GM13976 (cell line): Measurements from ENCODE around the gene GGTA1.

Experiments used
- DNase-seq: peaks from one replicate; pipeline ENCODE4 v3.0.0; 2012; ENCODE audit warnings: low spot score
- CTCF ChIP-seq: IDR thresholded peaks from 2 replicates; pipeline ENCODE4 v1.5.1; 2012; ENCODE audit warnings: borderline replicate concordance, mild to moderate bottlenecking; ENCODE audit not compliant: insufficient read depth; ENCODE audit errors: extremely low read depth, missing control alignments, control extremely low read depth
- in situ Hi-C: fragments of 300-500 bp; cut with MboI; formaldehyde crosslinking; loops from one replicate; pipeline ENCODE4 v1.12.0; 2022; ENCODE audit warnings: low sequenced_read_pairs, mixed read lengths, inconsistent platforms; ENCODE audit not compliant: unreplicated experiment

GGTA1 gene

GRCh38 chr9:121427899-121428298 lies 71.7 kb downstream of the GGTA1 start:
- TF ChIP-seq CTCF = no peak
- no peak for DNase-seq
- in situ Hi-C loops = no loop called here

DNA sequence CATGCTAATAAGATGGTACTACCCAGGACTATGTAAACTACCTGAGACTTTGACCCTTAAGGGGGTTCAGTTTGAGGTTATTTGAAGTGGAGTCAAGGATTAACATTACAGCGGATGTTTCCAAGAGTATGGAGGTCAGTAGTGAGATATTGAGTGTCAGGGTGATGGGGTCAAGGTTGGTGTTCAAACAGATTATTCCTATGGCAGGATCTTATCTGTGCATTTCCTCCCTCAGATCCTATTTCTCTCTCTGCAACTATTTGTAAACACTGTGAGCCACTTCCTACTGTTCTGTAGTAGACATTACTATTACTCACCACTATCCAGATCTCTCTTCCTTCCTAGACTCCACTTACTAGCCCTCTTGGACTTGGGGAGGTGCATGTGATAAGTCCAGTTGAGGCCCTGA lies 75.6 kb downstream of the GGTA1 start:
- TF ChIP-seq CTCF = no peak
- DNase-seq = no peak
- in situ Hi-C loops = no loop called here

DNA sequence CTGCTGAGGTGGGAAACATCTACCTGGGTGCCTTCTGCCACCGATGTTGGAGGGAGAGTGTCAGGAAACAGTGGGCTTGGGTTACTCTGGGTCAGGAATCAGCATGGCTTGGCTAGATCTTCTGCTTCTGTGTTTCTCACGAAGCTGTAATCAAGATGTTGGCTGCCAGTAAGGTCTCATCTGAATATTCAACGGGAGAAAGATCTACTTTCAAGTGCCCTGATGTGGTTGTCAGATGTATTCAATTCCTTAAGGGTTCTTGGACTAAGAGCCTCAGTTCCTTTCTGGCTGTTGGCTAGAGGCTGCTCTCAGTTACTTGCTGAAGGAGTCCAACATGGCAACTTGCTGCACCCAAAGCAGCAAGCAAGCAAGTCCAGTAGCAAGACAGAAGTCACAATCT lies 87.7 kb downstream of the GGTA1 start:
- in situ Hi-C loops = no loop called here
- no peak for DNase-seq
- TF ChIP-seq CTCF = no peak

DNA sequence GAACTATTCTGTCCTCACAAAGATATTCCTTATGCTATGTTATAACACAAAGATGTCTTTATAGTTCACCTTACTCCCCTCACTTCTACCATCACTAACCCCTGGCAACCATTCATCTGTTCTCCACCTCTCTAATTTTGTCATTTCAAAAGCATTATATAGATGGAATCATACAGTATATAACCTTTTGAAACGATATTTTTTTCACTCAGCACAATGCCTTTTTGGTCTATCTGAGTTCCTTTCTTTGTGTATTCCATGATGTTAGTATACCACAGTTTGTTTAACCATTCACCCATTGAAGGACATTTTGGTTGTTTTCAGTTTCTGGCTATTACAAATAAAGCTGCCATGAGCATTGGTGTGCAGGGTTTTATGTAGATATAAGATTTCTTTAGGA lies 93.7 kb downstream of the GGTA1 start:
- in situ Hi-C loops = no loop called here
- TF ChIP-seq CTCF = no peak
- no peak for DNase-seq
